ENCODE data around the gene DNAJC28.

DNA sequence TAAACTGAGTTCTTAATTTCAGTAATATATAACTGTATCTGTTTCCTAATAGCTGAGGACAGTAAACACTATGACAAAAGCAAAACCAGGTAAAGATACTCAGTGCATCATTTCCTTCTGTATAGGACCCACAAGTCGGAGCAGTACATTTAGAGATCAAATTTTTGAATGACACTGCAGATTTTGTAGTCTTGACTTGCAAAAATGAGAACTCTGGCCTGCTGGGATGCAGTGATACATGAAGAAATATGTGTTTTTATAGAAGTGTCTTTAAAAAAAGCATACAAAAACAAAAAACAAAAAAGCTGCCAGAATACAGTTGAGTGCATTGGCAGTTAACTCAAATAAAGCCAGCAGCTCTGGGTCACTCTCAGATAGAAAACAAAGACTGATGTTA lies 31.4 kb upstream of the DNAJC28 start:
- TF ChIP-seq POLR2A (IDR thresholded peaks at IDR 0.05; ENCODE audit: low read depth, low read length) (no peak), TAF1 (IDR thresholded peaks at IDR 0.05; ENCODE audit: borderline replicate concordance, low read depth, low read length) (no peak)
